Esophagus squamous epithelium (tissue), 5 donors: Measurements from ENCODE around the gene ARHGAP23. TPM values are rescaled to one million over a fixed set of nuclear protein-coding genes. Genes with fewer than 3 reads are reported as not detected.
"Not testable (repeated sequence)": the region's sequence is repeated elsewhere in the genome, so short reads cannot be mapped to it uniquely, and the experiment has no call there.

Experiments used
- DNase-seq: peaks from one replicate; lab custom pipeline; 2025; lab: John Stamatoyannopoulos, UW
- H3K27ac ChIP-seq, 4 donors: fragments of 200-600 bp; sonication (generic); one replicate each; pipeline ENCODE4 v1.5.1; 2016 to 2019; ENCODE audit warnings: mild to moderate bottlenecking in 1 of 4
- H3K27me3 ChIP-seq, 4 donors: fragments of 200-600 bp; sonication (generic); 1 replicate in 3 of 4; 2 replicates in 1 of 4; pipeline versions ENCODE4 v1.5.1 to v1.6.0; 2017 to 2021; ENCODE audit warnings: antibody characterized with exemption in 1 of 4
- H3K36me3 ChIP-seq, 3 donors: fragments of 200-600 bp; sonication (generic); one replicate each; pipeline ENCODE4 v1.5.1; 2016 to 2019
- H3K4me1 ChIP-seq, 3 donors: fragments of 200-600 bp; sonication (generic); one replicate each; pipeline ENCODE4 v1.5.1; 2017 to 2019
- H3K4me3 ChIP-seq, 4 donors: fragments of 200-600 bp; sonication (generic); 1 replicate in 3 of 4; 2 replicates in 1 of 4; pipeline ENCODE4 v1.5.1; 2016 to 2019; ENCODE audit warnings: mild to moderate bottlenecking in 2 of 4, moderate library complexity in 1 of 4
- H3K9me3 ChIP-seq, 3 donors: fragments of 200-600 bp; sonication (generic); one replicate each; pipeline ENCODE4 v1.5.1; 2016 to 2019
- POLR2A ChIP-seq, 4 donors: fragments of 450-650 bp; IDR thresholded peaks; one replicate each; pipeline ENCODE4 v1.6.1; 2017; ENCODE audit warnings: antibody characterized with exemption in 4 of 4, mild to moderate bottlenecking in 4 of 4, moderate library complexity in 3 of 4
- WGBS, 2 donors: methylation state at CpG; one replicate each; pipeline ENCODE4 v1.1.5; 2018; 5-methylcytosine and 5-hydroxymethylcytosine counted together
- intact Hi-C: fragments of 100-400 bp; cut with DNase I; formaldehyde crosslinking; loops from one replicate; pipeline ENCODE4 v1.15.0; 2022
- total RNA-seq, 4 donors: library from RNA; depleted of rRNA; stranded (reverse); fragments of >200 nt; gene quantifications; one replicate each; pipeline ENCODE4 v1.1.0, GENCODE V29; 2016
- TF ChIP-seq, protein P1 (sequence below), 6 experiments: fragments of 450-650 bp in 4 of 6; fragments of 200-600 bp in 2 of 6; sonication (generic) in 2 of 6; IDR thresholded peaks; one replicate each; pipeline ENCODE4 v1.5.1; 2016 to 2019; ENCODE audit warnings: antibody characterized with exemption in 6 of 6, mild to moderate bottlenecking in 4 of 6, moderate library complexity in 4 of 6
- donor health status: DM: yes; HTN: yes; CAD: no.

The ARHGAP23 gene
- total RNA-seq, 4 donors from 2014 or later: 75.3 to 180 (median 102) TPM

DNA sequence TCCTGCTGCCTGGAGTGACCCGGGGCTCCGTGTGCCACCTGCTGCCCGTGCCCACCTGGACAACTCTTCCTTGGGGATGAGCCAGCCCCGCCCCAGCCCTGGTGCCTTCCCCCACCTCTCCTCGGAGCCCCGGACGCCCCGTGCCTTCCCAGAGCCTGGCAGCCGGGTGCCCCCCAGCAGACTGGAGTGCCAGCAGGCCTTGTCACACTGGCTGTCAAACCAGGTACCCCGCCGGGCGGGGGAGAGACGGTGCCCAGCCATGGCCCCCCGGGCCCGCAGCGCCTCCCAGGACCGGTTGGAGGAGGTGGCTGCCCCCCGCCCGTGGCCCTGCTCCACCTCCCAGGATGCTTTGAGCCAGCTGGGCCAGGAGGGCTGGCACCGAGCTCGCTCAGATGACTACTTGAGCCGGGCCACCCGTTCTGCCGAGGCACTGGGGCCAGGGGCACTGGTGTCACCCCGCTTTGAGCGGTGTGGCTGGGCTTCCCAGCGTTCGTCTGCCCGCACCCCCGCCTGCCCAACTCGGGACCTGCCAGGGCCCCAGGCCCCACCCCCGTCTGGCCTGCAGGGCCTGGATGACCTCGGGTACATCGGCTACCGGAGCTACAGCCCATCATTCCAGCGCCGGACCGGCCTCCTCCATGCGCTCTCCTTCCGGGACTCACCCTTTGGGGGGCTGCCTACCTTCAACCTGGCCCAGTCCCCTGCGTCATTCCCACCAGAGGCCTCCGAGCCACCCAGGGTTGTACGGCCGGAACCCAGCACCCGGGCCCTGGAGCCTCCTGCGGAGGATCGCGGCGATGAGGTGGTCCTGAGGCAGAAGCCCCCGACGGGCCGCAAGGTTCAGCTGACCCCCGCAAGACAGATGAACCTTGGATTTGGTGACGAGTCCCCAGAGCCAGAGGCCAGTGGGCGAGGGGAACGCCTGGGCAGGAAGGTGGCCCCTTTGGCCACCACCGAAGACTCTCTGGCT, 38.4 kb downstream of the ARHGAP23 start:
- no peak for DNase-seq
- Histone ChIP-seq H3K4me1 (peaks cover 38 to 94% (median 64%) of the 10 kb centered on the region in 3 donors), H3K27ac (peak overlapping the region; percentile 84 to 98 (median 92)), H3K4me3 (peak overlapping the region in 3 of 4 donors; percentile 43 to 68 (median 49)), H3K9me3 (no peaks in the 10 kb centered on the region), H3K27me3 (no peaks in the 10 kb centered on the region), H3K36me3 (peaks cover 18 to 88% (median 21%) of the 10 kb centered on the region in 3 donors)
- WGBS, 2 donors: 83 to 92% methylated on average over 2 to 17 of the region's 57 CpGs
- intact Hi-C loops: no loop called here
- TF ChIP-seq, protein P1, sequence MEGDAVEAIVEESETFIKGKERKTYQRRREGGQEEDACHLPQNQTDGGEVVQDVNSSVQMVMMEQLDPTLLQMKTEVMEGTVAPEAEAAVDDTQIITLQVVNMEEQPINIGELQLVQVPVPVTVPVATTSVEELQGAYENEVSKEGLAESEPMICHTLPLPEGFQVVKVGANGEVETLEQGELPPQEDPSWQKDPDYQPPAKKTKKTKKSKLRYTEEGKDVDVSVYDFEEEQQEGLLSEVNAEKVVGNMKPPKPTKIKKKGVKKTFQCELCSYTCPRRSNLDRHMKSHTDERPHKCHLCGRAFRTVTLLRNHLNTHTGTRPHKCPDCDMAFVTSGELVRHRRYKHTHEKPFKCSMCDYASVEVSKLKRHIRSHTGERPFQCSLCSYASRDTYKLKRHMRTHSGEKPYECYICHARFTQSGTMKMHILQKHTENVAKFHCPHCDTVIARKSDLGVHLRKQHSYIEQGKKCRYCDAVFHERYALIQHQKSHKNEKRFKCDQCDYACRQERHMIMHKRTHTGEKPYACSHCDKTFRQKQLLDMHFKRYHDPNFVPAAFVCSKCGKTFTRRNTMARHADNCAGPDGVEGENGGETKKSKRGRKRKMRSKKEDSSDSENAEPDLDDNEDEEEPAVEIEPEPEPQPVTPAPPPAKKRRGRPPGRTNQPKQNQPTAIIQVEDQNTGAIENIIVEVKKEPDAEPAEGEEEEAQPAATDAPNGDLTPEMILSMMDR (IDR thresholded peaks at IDR 0.05): no peak
- TF ChIP-seq POLR2A (IDR thresholded peaks at IDR 0.05): no peak

DNA sequence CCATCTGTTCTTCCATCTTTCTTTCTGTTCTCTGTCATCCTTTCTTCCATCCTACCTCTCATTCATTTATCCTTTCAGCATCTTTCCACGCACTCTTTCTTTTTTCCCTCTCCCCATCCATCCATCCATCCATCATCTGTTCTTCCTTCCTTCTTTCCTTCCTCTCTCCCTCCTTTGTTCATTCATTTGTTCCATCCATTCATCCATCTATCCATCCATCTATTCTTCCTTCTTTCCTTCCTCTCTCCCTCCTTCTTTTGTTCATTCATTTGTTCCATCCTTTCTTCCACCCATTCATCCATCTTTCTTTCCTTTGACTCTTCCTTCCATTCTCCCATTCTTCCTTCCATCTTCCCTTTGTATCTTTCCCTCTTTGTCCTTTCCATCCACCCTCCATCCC, 39.2 kb downstream of the ARHGAP23 start:
- no peak overlapping the region for H3K27ac ChIP-seq
- H3K36me3 ChIP-seq: peaks cover 18 to 88% (median 21%) of the 10 kb centered on the region in 3 donors
- H3K9me3 ChIP-seq: no peaks in the 10 kb centered on the region
- peaks cover 38 to 100% (median 66%) of the 10 kb centered on the region in 3 donors for H3K4me1 ChIP-seq
- H3K4me3 ChIP-seq: no peak overlapping the region
- no peaks in the 10 kb centered on the region for H3K27me3 ChIP-seq
- DNase-seq: no peak
- WGBS, 2 donors: 0 to 42% methylated on average over 1 of the region's 1 CpG
- intact Hi-C loops: no loop called here
- no peak for TF ChIP-seq POLR2A (IDR thresholded peaks at IDR 0.05)
- TF ChIP-seq, protein P1 (IDR thresholded peaks at IDR 0.05): no peak

DNA sequence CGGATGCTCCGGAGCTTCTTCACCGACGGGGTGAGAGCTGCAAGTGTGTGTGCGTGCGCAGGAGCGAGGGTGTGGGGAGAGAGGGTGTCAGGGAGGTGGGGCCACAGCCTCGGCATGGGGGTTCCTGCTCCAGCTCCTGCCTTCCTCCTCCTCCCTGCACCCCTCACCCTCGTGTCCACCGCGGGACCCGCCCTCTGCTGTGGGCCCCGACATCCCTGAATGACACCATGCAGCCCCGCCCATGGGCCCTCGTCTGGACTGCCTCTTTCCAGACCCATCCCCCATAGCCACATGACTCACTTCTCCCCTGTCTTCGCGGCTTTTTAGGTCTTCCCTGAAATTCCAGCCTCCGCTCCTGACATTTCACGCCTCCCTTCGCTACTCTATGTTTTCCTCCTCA, 41.6 kb downstream of the ARHGAP23 start:
- H3K4me3 ChIP-seq: no peak overlapping the region
- intact Hi-C loops: no loop called here
- 35 to 60% methylated on average over 13 to 15 of the region's 20 CpGs for WGBS, 2 donors
- H3K9me3 ChIP-seq: no peaks in the 10 kb centered on the region
- peak overlapping the region in 3 of 4 donors; percentile 13 to 30 (median 28) for H3K27ac ChIP-seq
- no peak for DNase-seq
- H3K27me3 ChIP-seq: no peaks in the 10 kb centered on the region
- peaks cover 15 to 97% (median 46%) of the 10 kb centered on the region in 3 donors for H3K4me1 ChIP-seq
- H3K36me3 ChIP-seq: peaks cover 21 to 93% (median 29%) of the 10 kb centered on the region in 3 donors
- TF ChIP-seq, protein P1 (IDR thresholded peaks at IDR 0.05): no peak
- TF ChIP-seq POLR2A (IDR thresholded peaks at IDR 0.05): no peak

DNA sequence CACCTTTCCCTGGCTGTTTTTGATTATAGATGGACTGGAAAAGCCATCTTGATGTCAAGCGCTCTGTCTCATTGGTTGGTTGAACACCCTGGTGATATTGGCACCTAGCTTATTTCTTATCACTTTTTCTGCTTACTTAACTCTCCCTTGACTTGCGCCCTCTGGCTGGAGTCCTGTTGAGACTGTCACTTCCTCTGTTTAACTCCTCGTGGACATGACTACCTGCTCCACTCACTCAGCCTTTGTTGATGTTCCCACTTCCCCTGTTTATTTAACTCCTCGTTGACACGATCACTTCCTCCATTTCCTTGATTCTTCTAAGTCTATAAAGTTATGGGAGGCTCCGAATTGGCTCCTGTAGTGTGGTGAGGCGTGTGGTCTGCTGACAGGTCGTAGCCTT, 43.0 kb downstream of the ARHGAP23 start:
- H3K27ac ChIP-seq: peak overlapping the region in 3 of 4 donors; percentile 21 to 72 (median 38)

More for the DNA sequence above, 43.0 kb downstream of the ARHGAP23 start:
- TF ChIP-seq, protein P1 (IDR thresholded peaks at IDR 0.05): peak in 2 of 6 experiments; percentile 19 to 24
- H3K27me3 ChIP-seq, DNase-seq, H3K4me3 ChIP-seq, intact Hi-C loops, H3K9me3 ChIP-seq: not testable (repeated sequence)
- Histone ChIP-seq H3K36me3 (peaks cover 14 to 100% (median 25%) of the 10 kb centered on the region in 3 donors), H3K4me1 (peaks cover 6 to 89% (median 33%) of the 10 kb centered on the region in 3 donors)
- 47 to 51% methylated on average over 8 of the region's 8 CpGs for whole genome bisulfite sequencing, 2 donors
